Superior temporal gyrus (tissue), 1 donor: ENCODE measurements around the gene MRLN.
"Not testable (repeated sequence)": the region's sequence is repeated elsewhere in the genome, so short reads cannot be mapped to it uniquely, and the experiment has no call there.

Experiments
- DNase-seq: peaks from one replicate; pipeline ENCODE4 v3.0.0-alpha.2; 2016; ENCODE audit errors: extremely low spot score

MRLN gene

GRCh38 chr10:59745163-59745650 is 8.0 kb downstream of the MRLN start:
- no peak for DNase-seq

- DNase-seq = not testable (repeated sequence)
Observed at GRCh38 chr10:59744762-59745161, 8.5 kb downstream of the MRLN start.

- not testable (repeated sequence) for DNase-seq
Observed at GRCh38 chr10:59744156-59744555, 9.1 kb downstream of the MRLN start.

- no peak for DNase-seq
Observed at GRCh38 chr10:59741583-59741982, 11.7 kb downstream of the MRLN start.

GRCh38 chr10:59741048-59741447 is 12.2 kb downstream of the MRLN start:
- DNase-seq = no peak

- DNase-seq = no peak
Observed at GRCh38 chr10:59736749-59737148, 16.5 kb downstream of the MRLN start.

GRCh38 chr10:59735296-59735695 is 18.0 kb downstream of the MRLN start:
- no peak for DNase-seq

- no peak for DNase-seq
Observed at GRCh38 chr10:59734014-59734462, 19.2 kb downstream of the MRLN start.

- not testable (repeated sequence) for DNase-seq
Observed at GRCh38 chr10:59733321-59734013, 19.8 kb downstream of the MRLN start.

- not testable (repeated sequence) for DNase-seq
Observed at GRCh38 chr10:59732849-59733248, 20.4 kb downstream of the MRLN start.

GRCh38 chr10:59729167-59729566 is 24.1 kb downstream of the MRLN start:
- DNase-seq = not testable (repeated sequence)

- no peak for DNase-seq
Observed at GRCh38 chr10:59724098-59724938, 28.9 kb downstream of the MRLN start.

GRCh38 chr10:59720377-59720776 is 32.9 kb downstream of the MRLN start:
- DNase-seq = no peak

- DNase-seq = no peak
Observed at GRCh38 chr10:59719374-59719773, 33.9 kb downstream of the MRLN start.

GRCh38 chr10:59718257-59718656 is 35.0 kb downstream of the MRLN start:
- no peak for DNase-seq

GRCh38 chr10:59713196-59713821 is 39.9 kb downstream of the MRLN start:
- DNase-seq = no peak

GRCh38 chr10:59711871-59712494 is 41.3 kb downstream of the MRLN start:
- no peak for DNase-seq

GRCh38 chr10:59709395-59710125 is 43.7 kb downstream of the MRLN start, which contains the start of gene SLC16A9:
Gene SLC16A9 (minus strand): TSS chr10:59709850. CDS start chr10:59684291, 25,559 bp downstream.
- peak; percentile 34 for DNase-seq

- DNase-seq = no peak
Observed at GRCh38 chr10:59708816-59709394, 44.4 kb downstream of the MRLN start.
